Fibroblast of villous mesenchyme (primary cell): ENCODE measurements around the gene HSDL2. TPM values are rescaled to one million over a fixed set of nuclear protein-coding genes. Genes with fewer than 3 reads are reported as not detected.

Experiments
- DNase-seq: peaks from one replicate; pipeline ENCODE4 v3.0.0-alpha.2; 2010; ENCODE audit warnings: low read depth
- H3K4me3 ChIP-seq: 2 replicates; pipeline ENCODE4 v1.5.1; 2011; ENCODE audit warnings: low read depth, mild to moderate bottlenecking, low read length
- CTCF ChIP-seq: IDR thresholded peaks from 2 replicates; pipeline ENCODE4 v1.5.1; 2012; ENCODE audit warnings: low read depth, mild to moderate bottlenecking, low read length; ENCODE audit not compliant: insufficient read depth
- total RNA-seq: library from RNA; depleted of rRNA; stranded (reverse); fragments of >200 nt; gene quantifications from 2 replicates; pipeline ENCODE4 v1.2.3, GENCODE V29; 2012

The HSDL2 gene
- total RNA-seq, 1 donor: 55.3 TPM

DNA sequence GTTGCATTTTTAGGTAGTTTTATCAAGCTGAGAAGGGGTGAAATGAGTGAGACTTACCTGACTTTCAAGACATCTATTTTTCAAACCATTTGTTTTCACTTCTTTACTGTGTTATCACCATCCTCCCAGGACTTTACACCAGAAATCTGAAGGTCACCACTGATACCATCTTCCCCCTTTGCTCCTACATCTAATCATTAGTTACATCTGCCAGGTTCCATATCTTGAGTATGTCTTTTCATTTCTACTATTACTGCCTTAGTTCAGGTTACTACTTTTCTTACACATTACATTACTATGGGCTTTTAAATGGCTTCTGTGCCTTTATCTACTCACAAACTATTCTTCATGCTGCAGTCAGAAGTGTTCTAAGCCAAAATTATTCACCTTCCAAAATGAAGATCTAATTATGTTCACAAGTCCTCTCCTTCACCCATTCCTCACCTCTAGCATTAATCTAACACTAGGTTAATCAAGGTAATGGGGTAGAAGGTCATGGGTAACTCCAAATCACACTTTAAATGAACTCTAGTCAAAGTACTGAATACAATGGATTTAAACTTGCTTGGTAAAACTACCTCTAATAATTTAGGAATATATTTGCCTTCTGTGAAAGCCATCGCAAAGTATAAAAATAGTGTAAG lies 2.1 kb upstream of the HSDL2 start:
- DNase-seq: no peak
- H3K4me3 ChIP-seq: peak overlapping the region; percentile 69
- no peak for TF ChIP-seq CTCF

DNA sequence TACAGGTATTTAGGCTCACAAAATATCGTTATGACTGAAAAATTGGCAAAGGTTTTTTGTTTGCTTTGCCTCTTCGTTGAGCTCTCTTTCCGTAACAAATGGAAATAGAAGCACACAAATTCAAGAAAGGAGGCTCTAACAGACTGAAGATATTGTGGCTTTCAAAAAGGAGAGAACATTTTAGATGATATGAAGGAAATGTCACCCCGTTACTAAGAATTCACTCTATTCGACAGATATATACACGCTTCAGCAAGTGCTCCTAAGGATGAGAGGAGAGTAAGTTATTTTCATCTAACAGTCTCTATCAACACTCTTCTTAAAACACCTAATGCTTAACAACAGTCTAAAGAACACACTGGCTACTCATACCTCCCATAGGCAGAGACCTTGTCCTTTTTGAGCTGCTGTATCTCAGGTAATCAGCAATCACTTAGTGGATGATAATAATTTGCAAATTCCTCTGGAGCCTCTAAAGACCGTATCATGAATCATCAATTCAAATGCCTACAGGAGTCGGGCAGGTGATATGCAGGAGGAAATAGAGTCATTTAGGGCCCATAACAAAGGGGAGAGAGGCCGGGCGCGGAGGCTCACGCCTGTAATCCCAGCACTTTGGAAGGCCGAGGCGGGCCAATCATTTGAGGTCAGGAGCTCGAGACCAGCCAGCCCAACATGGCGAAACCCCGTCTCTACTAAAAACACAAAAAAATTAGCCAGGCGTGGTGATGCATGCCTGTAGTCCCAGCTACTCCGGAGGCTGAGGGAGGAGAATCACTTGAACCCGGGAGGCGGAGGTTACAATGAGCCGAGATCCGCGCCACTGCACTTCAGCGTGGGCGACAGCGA lies 1.4 kb upstream of the HSDL2 start:
- no peak for DNase-seq
- TF ChIP-seq CTCF: no peak
- peak overlapping the region; percentile 69 for H3K4me3 ChIP-seq

DNA sequence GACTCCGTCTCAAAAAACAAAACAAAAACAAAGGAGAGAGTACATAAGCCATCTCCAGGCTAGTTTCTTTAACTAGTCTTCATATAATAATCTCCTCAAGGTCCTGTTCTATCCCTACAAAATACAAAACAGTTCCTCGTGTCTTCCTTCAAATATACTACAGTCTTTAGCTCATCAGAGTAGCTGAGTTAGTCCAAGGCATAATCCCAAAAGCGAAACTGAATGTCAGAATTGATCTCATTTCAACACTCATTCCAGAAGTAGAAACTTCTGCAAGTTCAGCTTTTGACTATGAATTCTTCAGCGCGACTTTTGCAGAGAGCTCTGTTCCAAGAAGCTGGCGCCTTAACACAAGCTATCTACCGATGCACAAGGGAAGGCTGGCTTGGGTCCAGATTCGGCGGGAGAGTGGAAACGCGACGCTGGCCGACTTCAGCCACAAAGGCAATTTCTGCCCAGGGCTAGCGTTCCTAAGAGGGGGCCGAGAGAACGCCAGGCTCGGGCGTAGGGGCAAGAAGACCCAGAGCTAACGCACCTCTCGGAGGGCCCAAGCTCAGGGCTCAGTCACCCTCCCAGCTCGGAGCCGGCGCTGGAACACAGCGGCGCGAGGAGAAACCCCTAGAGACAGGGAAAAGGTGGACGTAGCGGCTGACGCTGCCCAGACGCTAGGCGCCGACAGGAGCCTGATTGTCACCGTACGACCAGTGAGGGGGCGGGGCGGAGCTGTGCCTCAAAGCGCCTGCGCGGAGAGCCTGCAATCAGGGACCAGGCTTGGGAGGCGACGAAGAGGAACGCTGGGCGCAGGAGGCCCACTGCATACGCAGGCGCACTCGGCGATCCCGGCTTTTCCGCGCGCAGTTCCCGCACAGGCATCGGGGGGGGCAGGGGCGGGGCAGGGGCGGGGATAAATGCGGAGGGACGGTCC lies 469 bp upstream of the HSDL2 start:
- peak overlapping the region; percentile 69 for H3K4me3 ChIP-seq
- peak; percentile 99 for DNase-seq
- no peak for TF ChIP-seq CTCF

- no peak for TF ChIP-seq CTCF
- peak overlapping the region; percentile 69 for H3K4me3 ChIP-seq
- DNase-seq: peak; percentile 27
Observed at GRCh38 chr9:112380825-112381221, 915 bp downstream of the HSDL2 start.

DNA sequence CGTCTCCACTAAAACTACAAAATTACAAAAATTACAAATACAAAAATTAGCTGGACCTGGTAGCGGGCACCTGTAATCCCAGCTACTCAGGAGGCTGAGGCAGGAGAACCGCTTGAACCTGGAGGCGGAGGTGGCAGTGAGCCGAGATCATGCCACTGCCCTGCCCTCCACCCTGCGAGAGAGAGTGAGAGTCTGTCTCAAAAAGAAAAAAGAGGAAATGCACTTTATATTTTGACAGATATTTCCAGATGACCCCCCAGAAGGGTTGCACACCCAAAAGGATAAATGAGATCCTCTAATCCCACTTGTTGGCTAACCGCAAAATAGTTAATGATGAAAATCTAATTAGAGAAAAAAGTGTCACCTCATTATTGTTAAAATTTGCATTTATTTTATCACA lies 2.2 kb downstream of the HSDL2 start:
- DNase-seq: no peak
- no peak overlapping the region for H3K4me3 ChIP-seq
- TF ChIP-seq CTCF: no peak

- peak; percentile 86 for DNase-seq
- no peak overlapping the region for H3K4me3 ChIP-seq
- no peak for TF ChIP-seq CTCF
Observed at GRCh38 chr9:112382501-112383364, 2.8 kb downstream of the HSDL2 start.
